Muscle layer of duodenum (tissue), 2 donors: ENCODE results near the gene SSH2.
A peak's percentile ranks its signal among the peaks of the same experiment; 100 is the strongest.
"Not testable (repeated sequence)": the region's sequence is repeated elsewhere in the genome, so short reads cannot be mapped to it uniquely, and the experiment has no call there.

Experiments used
- H3K27ac ChIP-seq: one replicate; pipeline ENCODE4 v1.7.0; 2013; ENCODE audit warnings: mild to moderate bottlenecking, low read length
- H3K27me3 ChIP-seq: one replicate; pipeline ENCODE4 v1.7.0; 2013; ENCODE audit warnings: low read depth, mild to moderate bottlenecking, control low read depth, low read length
- H3K36me3 ChIP-seq, 2 donors: one replicate each; pipeline ENCODE4 v1.7.0; 2013; ENCODE audit warnings: low read length in 2 of 2, control low read depth in 1 of 2, mild to moderate bottlenecking in 1 of 2; ENCODE audit not compliant: insufficient read depth in 2 of 2, control insufficient read depth in 1 of 2
- H3K4me1 ChIP-seq, 2 donors: one replicate each; pipeline ENCODE4 v1.7.0; 2013; ENCODE audit warnings: low read length in 2 of 2, mild to moderate bottlenecking in 2 of 2, control low read depth in 1 of 2, moderate library complexity in 1 of 2; ENCODE audit not compliant: insufficient read depth in 2 of 2, control insufficient read depth in 1 of 2
- H3K4me3 ChIP-seq, 2 donors: one replicate each; pipeline ENCODE4 v1.7.0; 2013; ENCODE audit warnings: low read length in 2 of 2, low read depth in 1 of 2, mild to moderate bottlenecking in 1 of 2
- H3K9me3 ChIP-seq, 2 donors: one replicate each; pipeline ENCODE4 v1.7.0; 2013; ENCODE audit warnings: low read length in 2 of 2, control low read depth in 1 of 2, mild to moderate bottlenecking in 1 of 2; ENCODE audit not compliant: control insufficient read depth in 1 of 2
- donor health status: healthy.

Gene SSH2

DNA sequence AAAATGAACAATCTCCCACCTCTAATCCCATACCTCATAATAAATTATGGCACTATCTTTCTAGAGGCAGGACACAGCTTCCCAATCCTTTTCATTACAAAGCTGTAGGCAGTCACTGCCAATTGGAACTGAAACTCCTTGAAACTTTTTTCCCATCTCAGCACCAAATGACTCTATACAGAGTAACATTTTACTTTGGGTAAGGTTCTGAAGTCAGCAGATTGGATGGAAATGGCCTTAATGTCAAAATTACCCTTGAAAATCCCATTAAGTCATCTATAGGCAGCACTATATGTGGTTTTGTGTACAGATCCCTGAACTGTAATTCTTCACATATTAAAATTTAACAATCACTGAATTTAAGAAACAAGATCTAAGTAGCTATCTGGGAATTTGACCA lies 277.1 kb downstream of the SSH2 start:
- no peak overlapping the region for H3K4me3 ChIP-seq
- H3K27ac ChIP-seq: no peak overlapping the region
- H3K27me3 ChIP-seq: no peaks in the 10 kb centered on the region
- H3K36me3 ChIP-seq: peaks cover 16 to 22% of the 10 kb centered on the region in 2 donors
- H3K4me1 ChIP-seq: no peaks in the 10 kb centered on the region
- no peaks in the 10 kb centered on the region for H3K9me3 ChIP-seq

DNA sequence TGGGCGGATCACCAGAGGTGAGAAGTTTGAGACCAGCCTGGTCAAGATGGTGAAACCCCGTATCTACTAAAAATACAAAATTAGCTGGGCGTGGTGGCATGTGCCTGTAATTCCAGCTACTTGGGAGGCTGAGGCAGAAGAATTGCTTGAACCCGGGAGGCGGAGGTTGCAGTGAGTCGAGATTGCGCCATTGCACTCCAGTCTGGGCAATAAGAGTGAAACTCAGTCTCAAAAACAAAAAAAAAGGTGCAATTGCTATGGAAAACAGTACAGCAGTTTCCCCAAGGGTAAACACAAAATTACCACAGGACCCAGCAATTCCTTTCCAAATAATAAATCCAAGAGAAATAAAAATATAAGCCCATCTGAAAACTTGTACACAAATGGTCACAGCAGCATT lies 278.1 kb downstream of the SSH2 start:
- H3K4me1 ChIP-seq, H3K27me3 ChIP-seq, H3K4me3 ChIP-seq, H3K9me3 ChIP-seq, H3K27ac ChIP-seq: not testable (repeated sequence)
- peaks cover 19 to 28% of the 10 kb centered on the region in 2 donors for H3K36me3 ChIP-seq

DNA sequence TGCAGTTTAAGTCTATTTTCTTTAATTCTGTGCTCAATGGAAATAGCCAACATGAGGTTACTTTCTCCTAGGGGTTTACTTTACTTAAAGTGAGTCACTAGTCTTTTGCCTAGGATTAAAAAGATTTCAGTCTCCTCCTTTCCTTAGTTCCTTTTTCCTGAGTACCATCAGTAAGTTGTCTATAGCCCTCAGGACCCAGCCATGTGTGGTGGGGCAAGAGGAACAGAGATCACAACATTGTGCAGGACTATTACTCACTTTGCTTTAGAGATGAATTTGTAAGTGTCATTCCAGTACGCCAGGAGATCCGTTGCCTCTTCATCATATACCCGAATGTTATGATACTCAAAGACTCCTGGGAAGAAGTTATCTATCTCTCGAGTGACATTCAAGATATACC lies 279.6 kb downstream of the SSH2 start:
- peaks cover 19 to 20% of the 10 kb centered on the region in 2 donors for H3K36me3 ChIP-seq
- no peaks in the 10 kb centered on the region for H3K9me3 ChIP-seq
- H3K4me3 ChIP-seq: no peak overlapping the region
- no peaks in the 10 kb centered on the region for H3K27me3 ChIP-seq
- peaks cover 0 to 10% of the 10 kb centered on the region in 2 donors for H3K4me1 ChIP-seq
- H3K27ac ChIP-seq: no peak overlapping the region

DNA sequence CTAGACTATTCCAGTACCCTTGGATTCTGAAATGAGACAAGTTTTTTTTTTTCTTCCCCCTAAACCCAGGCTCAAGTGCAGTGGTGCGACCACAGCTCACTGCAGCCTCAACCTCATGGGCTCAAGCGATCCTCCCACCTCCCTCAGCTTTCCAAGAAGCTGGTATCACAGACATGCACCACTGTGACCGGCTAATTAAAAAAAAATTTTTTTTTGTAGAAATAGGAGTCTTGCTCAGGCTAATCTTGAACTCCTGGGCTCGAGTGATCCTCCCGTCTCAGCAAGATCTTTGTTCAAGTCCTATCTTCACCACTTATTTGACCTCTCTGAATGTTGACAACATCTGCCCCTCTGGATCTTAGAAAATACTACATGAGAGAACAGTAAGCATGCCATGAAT lies 280.7 kb downstream of the SSH2 start:
- Histone ChIP-seq H3K36me3 (peaks cover 16 to 19% of the 10 kb centered on the region in 2 donors), H3K4me1 (peaks cover 0 to 13% of the 10 kb centered on the region in 2 donors), H3K27me3 (no peaks in the 10 kb centered on the region), H3K27ac (no peak overlapping the region), H3K4me3 (no peak overlapping the region), H3K9me3 (no peaks in the 10 kb centered on the region)

DNA sequence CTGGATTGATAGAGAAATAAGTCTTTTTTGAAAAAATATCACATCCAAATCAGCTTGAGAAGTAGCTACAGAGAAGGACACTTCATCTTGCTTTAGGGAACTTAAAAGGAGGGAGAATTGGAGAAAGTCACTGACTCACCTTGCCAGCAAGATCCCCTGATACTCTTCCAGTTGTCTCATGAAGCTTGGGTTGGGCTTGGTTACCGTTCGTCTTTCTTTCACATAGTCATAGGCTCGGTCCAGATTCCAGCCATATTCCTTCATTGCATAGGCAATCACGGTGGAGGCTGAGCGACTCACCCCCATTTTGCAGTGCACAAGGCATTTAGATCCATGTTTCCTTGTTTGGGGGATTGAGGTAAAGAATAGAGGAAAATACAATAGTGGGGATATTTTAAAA lies 282.0 kb downstream of the SSH2 start:
- Histone ChIP-seq H3K4me3 (no peak overlapping the region), H3K27me3 (no peaks in the 10 kb centered on the region), H3K27ac (no peak overlapping the region), H3K4me1 (peaks cover 0 to 13% of the 10 kb centered on the region in 2 donors), H3K36me3 (peaks cover 16 to 19% of the 10 kb centered on the region in 2 donors), H3K9me3 (no peaks in the 10 kb centered on the region)

DNA sequence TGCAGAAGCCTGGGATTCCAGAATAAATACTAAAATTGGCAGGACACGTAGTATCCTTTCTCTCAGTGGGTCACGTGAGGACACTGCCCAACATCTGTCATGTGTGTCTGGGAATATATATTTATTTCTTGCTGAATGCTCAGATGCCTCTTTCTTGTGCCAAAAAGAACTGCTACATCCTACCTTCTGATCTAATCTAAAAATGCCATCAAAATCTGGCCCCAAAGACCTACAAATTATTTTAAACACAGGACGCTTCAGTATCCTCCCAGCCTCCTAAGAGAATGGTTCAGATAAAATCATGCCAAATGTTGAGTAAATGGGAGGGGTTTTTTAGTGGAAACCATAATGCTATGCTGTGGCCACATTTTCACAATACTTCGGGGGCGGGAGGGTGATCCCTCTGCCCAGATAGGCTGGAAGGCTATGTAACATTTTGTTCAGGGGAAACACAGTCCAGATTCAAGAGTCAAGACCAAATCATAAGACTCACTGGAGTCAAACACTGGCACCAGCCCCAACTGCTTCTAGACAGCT lies 284.4 kb downstream of the SSH2 start:
- peaks cover 12 to 15% of the 10 kb centered on the region in 2 donors for H3K36me3 ChIP-seq
- H3K4me1 ChIP-seq: peaks cover 0 to 13% of the 10 kb centered on the region in 2 donors

DNA sequence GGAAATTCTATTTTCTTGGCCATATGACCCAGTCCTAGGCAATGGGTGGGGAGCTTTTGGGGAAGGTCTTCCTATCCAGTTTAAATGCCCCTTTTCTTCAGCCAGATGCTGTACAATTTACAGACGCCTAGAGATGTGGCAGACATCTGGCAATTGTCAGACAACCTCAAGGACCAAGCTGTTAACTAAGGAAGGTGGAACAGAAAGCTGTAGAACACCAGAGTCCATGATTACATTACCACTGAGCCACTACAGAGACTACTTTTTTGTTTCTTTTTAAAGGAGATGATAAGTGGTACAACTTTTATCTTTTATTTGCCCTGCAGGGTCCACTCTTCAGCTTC lies 286.2 kb downstream of the SSH2 start:
- Histone ChIP-seq H3K27ac (no peak overlapping the region), H3K9me3 (no peaks in the 10 kb centered on the region), H3K27me3 (no peaks in the 10 kb centered on the region), H3K4me3 (no peak overlapping the region), H3K4me1 (peaks cover 4 to 21% of the 10 kb centered on the region in 2 donors), H3K36me3 (peaks cover 8 to 12% of the 10 kb centered on the region in 2 donors)

More for the DNA sequence above, 284.4 kb downstream of the SSH2 start:
- Histone ChIP-seq H3K9me3 (no peaks in the 10 kb centered on the region), H3K4me3 (no peak overlapping the region), H3K27ac (peak overlapping the region; percentile 35), H3K27me3 (no peaks in the 10 kb centered on the region)

DNA sequence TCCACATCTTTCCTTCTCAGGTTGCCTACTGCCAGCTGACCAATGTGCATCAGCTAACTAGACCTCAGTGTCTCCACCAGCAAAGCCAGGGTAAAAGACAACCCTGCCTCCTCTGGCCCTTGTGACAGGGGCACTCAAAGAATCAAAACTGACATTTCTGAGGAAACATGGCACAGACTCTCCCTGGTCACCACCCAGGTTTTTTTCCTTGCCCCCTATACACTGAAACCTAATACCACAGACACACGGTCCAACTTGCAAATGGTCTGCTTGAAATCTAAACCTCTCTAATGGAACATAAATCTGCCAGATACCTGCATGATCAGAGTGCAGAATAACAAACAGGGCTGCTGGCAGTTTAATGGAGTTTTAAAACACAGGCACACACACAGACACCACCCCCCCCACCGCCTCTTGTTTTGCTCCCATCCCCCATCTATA lies 287.8 kb downstream of the SSH2 start:
- Histone ChIP-seq H3K36me3 (no peaks in the 10 kb centered on the region), H3K4me1 (peaks cover 4 to 21% of the 10 kb centered on the region in 2 donors), H3K4me3 (no peak overlapping the region), H3K27me3 (no peaks in the 10 kb centered on the region), H3K9me3 (no peaks in the 10 kb centered on the region), H3K27ac (no peak overlapping the region)

DNA sequence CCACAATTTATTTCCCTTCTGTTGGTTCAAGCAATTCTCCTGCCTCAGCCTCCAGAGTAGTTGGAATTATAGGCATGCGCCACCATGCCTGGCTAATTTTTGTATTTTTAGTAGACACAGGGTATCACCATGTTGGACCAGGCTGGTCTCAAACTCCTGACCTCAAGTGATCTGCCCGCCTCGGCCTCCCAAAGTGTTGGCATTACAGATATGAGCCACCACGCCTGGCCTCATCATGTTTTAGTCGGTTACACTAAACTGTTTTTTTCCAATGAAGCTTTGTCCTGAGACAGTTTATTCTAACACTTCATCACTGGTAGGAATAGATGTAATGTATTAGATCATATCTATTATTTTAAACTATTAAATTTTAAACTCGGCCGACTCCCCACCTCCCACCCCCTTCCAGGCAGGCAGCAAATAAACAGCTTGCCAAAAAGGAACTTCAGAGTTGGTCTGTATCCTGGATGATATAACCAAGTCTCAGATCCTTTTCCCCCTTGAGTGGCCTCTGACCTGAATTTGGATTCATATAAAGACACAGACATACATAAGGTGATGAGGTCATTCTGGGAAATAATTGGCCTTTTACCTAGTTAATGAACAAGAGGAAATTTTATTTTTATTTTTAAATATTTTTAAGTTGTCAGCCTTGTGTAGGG lies 288.9 kb downstream of the SSH2 start:
- no peak overlapping the region for H3K27ac ChIP-seq
- H3K27me3 ChIP-seq: no peaks in the 10 kb centered on the region
- H3K4me1 ChIP-seq: peaks cover 4 to 18% of the 10 kb centered on the region in 2 donors
- no peaks in the 10 kb centered on the region for H3K9me3 ChIP-seq
- peaks cover 4 to 5% of the 10 kb centered on the region in 2 donors for H3K36me3 ChIP-seq
- H3K4me3 ChIP-seq: no peak overlapping the region

DNA sequence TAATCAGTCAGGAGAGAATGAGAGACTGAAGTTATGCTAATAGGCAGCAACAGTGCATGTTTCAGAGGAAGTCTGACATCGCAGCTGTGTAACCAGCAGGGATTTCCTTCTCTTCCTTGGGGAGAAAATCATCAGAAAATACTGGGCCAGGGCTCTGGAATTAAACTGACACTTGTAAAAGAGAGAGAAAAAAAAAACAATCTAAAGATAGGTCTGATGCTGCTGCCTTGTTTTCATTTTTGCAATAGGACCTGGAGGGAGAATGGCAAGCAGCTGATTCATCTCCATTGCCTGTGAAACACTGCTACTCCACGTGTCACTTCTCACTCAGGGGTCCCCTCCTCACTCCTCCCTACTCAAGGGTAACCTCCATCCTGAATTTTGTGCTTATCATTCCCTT lies 289.6 kb downstream of the SSH2 start:
- Histone ChIP-seq H3K4me1 (peaks cover 4 to 11% of the 10 kb centered on the region in 2 donors), H3K27ac (no peak overlapping the region), H3K4me3 (no peak overlapping the region), H3K9me3 (no peaks in the 10 kb centered on the region), H3K36me3 (peaks cover 9 to 10% of the 10 kb centered on the region in 2 donors), H3K27me3 (no peaks in the 10 kb centered on the region)

DNA sequence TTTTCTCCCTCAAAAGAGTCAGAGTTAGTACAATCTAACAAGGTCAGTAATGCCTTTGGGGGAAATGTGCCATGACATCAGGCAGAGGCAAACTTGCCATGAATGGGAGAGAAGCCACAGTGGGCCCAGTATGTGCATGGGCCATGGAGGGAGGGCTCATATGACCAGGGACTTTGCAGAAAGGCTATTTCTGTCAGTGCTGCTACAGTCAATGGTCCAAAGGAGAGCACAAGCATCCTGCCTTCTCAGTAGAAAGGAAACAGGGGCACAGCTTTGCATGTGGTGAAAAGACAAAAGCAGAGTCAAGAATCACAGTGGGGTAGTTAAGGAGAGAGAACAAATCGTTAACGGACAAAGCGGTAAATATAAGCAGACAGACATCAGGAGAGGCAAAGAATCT lies 296.1 kb downstream of the SSH2 start:
- peaks cover 30 to 36% of the 10 kb centered on the region in 2 donors for H3K36me3 ChIP-seq
- H3K9me3 ChIP-seq: no peaks in the 10 kb centered on the region
- no peaks in the 10 kb centered on the region for H3K27me3 ChIP-seq
- H3K4me1 ChIP-seq: peaks cover 0 to 3% of the 10 kb centered on the region in 2 donors
- no peak overlapping the region for H3K4me3 ChIP-seq
- no peak overlapping the region for H3K27ac ChIP-seq
